Neuronal stem cell (in vitro differentiated cells): Measurements from ENCODE around the gene ERV3-1.
"Not testable (repeated sequence)": the region's sequence is repeated elsewhere in the genome, so short reads cannot be mapped to it uniquely, and the experiment has no call there.

Source experiments
- DNase-seq: peaks from one replicate; pipeline ENCODE4 v3.0.0-alpha.2; 2013; ENCODE audit warnings: low spot score
- H2AFZ ChIP-seq: one replicate; pipeline ENCODE4 v1.6.1; 2013; ENCODE audit warnings: mild to moderate bottlenecking, low read length, inconsistent platforms
- H2AK5ac ChIP-seq: 2 replicates; pipeline ENCODE4 v1.6.1; 2013; ENCODE audit warnings: low read depth, mild to moderate bottlenecking, inconsistent platforms, low read length, moderate library complexity, mixed read lengths
- H2BK120ac ChIP-seq: 2 replicates; pipeline ENCODE4 v1.6.1; 2013; ENCODE audit warnings: low read depth, mild to moderate bottlenecking, inconsistent platforms, low read length, moderate library complexity, mixed read lengths
- H2BK12ac ChIP-seq: one replicate; pipeline ENCODE4 v1.6.1; 2013; ENCODE audit warnings: low read length, inconsistent platforms
- H2BK15ac ChIP-seq: 2 replicates; pipeline ENCODE4 v1.6.1; 2013; ENCODE audit warnings: mild to moderate bottlenecking, low read length, inconsistent platforms, mixed read lengths
- H2BK5ac ChIP-seq: one replicate; pipeline ENCODE4 v1.6.1; 2013; ENCODE audit warnings: inconsistent platforms, mild to moderate bottlenecking, low read length, moderate library complexity
- H3K14ac ChIP-seq: one replicate; pipeline ENCODE4 v1.6.1; 2013; ENCODE audit warnings: low read length, inconsistent platforms
- H3K18ac ChIP-seq: 2 replicates; pipeline ENCODE4 v1.6.1; 2013; ENCODE audit warnings: low read length, inconsistent platforms
- H3K23ac ChIP-seq: 2 replicates; pipeline ENCODE4 v1.6.1; 2013; ENCODE audit warnings: low read depth, mild to moderate bottlenecking, mixed read lengths, low read length, inconsistent platforms; ENCODE audit not compliant: poor library complexity
- H3K27ac ChIP-seq: replicated peaks from 3 replicates; pipeline ENCODE4 v1.5.1; 2013; ENCODE audit warnings: low read length, inconsistent platforms
- H3K27me3 ChIP-seq, 3 experiments: 2 replicates each; pipeline ENCODE4 v1.6.1; 2013; ENCODE audit warnings: low read length in 3 of 3, mild to moderate bottlenecking in 2 of 3, inconsistent platforms in 1 of 3, low read depth in 1 of 3, mixed read lengths in 1 of 3, moderate library complexity in 1 of 3; ENCODE audit not compliant: control insufficient read depth in 3 of 3, insufficient read depth in 3 of 3
- H3K36me3 ChIP-seq, 2 donors: replicated peaks in 1 of 2; 2 replicates each; pipeline ENCODE4 v1.6.1; 2013; ENCODE audit warnings: low read length in 2 of 2; ENCODE audit not compliant: control insufficient read depth in 2 of 2, insufficient read depth in 2 of 2
- H3K4ac ChIP-seq: 2 replicates; pipeline ENCODE4 v1.6.1; 2013; ENCODE audit warnings: inconsistent platforms, mild to moderate bottlenecking, low read length, moderate library complexity
- H3K4me1 ChIP-seq, 2 donors: 1 replicate in 1 of 2; 2 replicates in 1 of 2; pipeline ENCODE4 v1.6.1; 2013; ENCODE audit warnings: low read length in 2 of 2, low read depth in 1 of 2; ENCODE audit not compliant: control insufficient read depth in 2 of 2, insufficient read depth in 1 of 2
- H3K4me2 ChIP-seq: one replicate; pipeline ENCODE4 v1.6.1; 2013; ENCODE audit warnings: mild to moderate bottlenecking, low read length, inconsistent platforms; ENCODE audit not compliant: insufficient read depth, poor library complexity, severe bottlenecking
- H3K4me3 ChIP-seq, 2 donors: 2 replicates each; pipeline ENCODE4 v1.5.1; 2013; ENCODE audit warnings: low read length in 2 of 2, mild to moderate bottlenecking in 2 of 2, inconsistent platforms in 1 of 2, moderate library complexity in 1 of 2
- H3K79me1 ChIP-seq: one replicate; pipeline ENCODE4 v1.6.1; 2013; ENCODE audit warnings: low read depth, mild to moderate bottlenecking, inconsistent platforms, low read length, moderate library complexity
- H3K9ac ChIP-seq: one replicate; pipeline ENCODE4 v1.6.1; 2013; ENCODE audit warnings: mild to moderate bottlenecking, low read depth, low read length, inconsistent platforms; ENCODE audit not compliant: poor library complexity
- H3K9me3 ChIP-seq, 2 donors: replicated peaks in 1 of 2; 2 replicates each; pipeline versions ENCODE3 to v1.6.1; 2013; ENCODE audit warnings: low read length in 2 of 2, mild to moderate bottlenecking in 2 of 2, inconsistent platforms in 1 of 2, low read depth in 1 of 2, mixed read lengths in 1 of 2, moderate library complexity in 1 of 2; ENCODE audit not compliant: control insufficient read depth in 2 of 2, insufficient read depth in 1 of 2
- H4K8ac ChIP-seq: one replicate; pipeline ENCODE4 v1.6.1; 2013; ENCODE audit warnings: low read depth, mild to moderate bottlenecking, inconsistent platforms, low read length, moderate library complexity
- H4K91ac ChIP-seq: one replicate; pipeline ENCODE4 v1.6.1; 2013; ENCODE audit warnings: low read length, low read depth, mild to moderate bottlenecking, inconsistent platforms; ENCODE audit not compliant: poor library complexity
- WGBS, 2 donors: extraction: QIAGEN DNeasy Blood & Tissue Kit; methylation state at CpG; one replicate each; pipeline ENCODE4 v1.1.7; 2013; ENCODE audit warnings: missing lambda C conversion rate in 2 of 2, mixed read lengths in 1 of 2; ENCODE audit not compliant: insufficient read length in 2 of 2, insufficient replicate concordance in 1 of 2; ENCODE audit errors: extremely low coverage in 2 of 2; 5-methylcytosine and 5-hydroxymethylcytosine counted together

The ERV3-1 gene

GRCh38 chr7:65051654-65052053 lies 45.2 kb upstream of the ERV3-1 start:
- no CpG with 5 or more reads among the region's 3 CpGs for WGBS, 2 donors

GRCh38 chr7:65051139-65051538 lies 44.7 kb upstream of the ERV3-1 start:
- not testable (repeated sequence) for H3K18ac ChIP-seq, H2BK15ac ChIP-seq, H3K79me1 ChIP-seq, H3K36me3 ChIP-seq, H3K23ac ChIP-seq, H2BK5ac ChIP-seq, DNase-seq, H3K4me2 ChIP-seq, H4K8ac ChIP-seq, H3K27ac ChIP-seq, H3K27me3 ChIP-seq, H3K9me3 ChIP-seq, H3K4ac ChIP-seq, H2BK12ac ChIP-seq, H3K14ac ChIP-seq, H3K4me3 ChIP-seq, H2AK5ac ChIP-seq, H2BK120ac ChIP-seq, H2AFZ ChIP-seq, H3K4me1 ChIP-seq, H4K91ac ChIP-seq, H3K9ac ChIP-seq

More at GRCh38 chr7:65051654-65052053, 45.2 kb upstream of the ERV3-1 start:
- not testable (repeated sequence) for H4K8ac ChIP-seq, H3K27me3 ChIP-seq, H3K23ac ChIP-seq, H3K9me3 ChIP-seq, H3K4me2 ChIP-seq, H4K91ac ChIP-seq, H2BK120ac ChIP-seq, H3K4ac ChIP-seq, H3K27ac ChIP-seq, H3K18ac ChIP-seq, H3K4me1 ChIP-seq, H3K14ac ChIP-seq, H3K36me3 ChIP-seq, DNase-seq, H2AFZ ChIP-seq, H2BK5ac ChIP-seq, H2BK12ac ChIP-seq, H2BK15ac ChIP-seq, H2AK5ac ChIP-seq, H3K79me1 ChIP-seq, H3K4me3 ChIP-seq, H3K9ac ChIP-seq

GRCh38 chr7:65046329-65046728 lies 39.8 kb upstream of the ERV3-1 start:
- not testable (repeated sequence) for H2BK5ac ChIP-seq, DNase-seq, H2AK5ac ChIP-seq, H3K4me1 ChIP-seq, H2BK15ac ChIP-seq, H3K9me3 ChIP-seq, H3K4ac ChIP-seq, H3K23ac ChIP-seq, H3K4me2 ChIP-seq, H3K4me3 ChIP-seq, H2AFZ ChIP-seq, H3K14ac ChIP-seq, H3K27ac ChIP-seq, H4K91ac ChIP-seq, H3K36me3 ChIP-seq, H3K79me1 ChIP-seq, H3K9ac ChIP-seq, H3K18ac ChIP-seq, H2BK12ac ChIP-seq, H3K27me3 ChIP-seq, H2BK120ac ChIP-seq, H4K8ac ChIP-seq
- no CpG with 5 or more reads among the region's 4 CpGs for WGBS, 2 donors

- not testable (repeated sequence) for DNase-seq, H4K8ac ChIP-seq, H3K36me3 ChIP-seq, H3K9me3 ChIP-seq, H4K91ac ChIP-seq, H3K18ac ChIP-seq, H3K4me2 ChIP-seq, H2BK15ac ChIP-seq, H2BK5ac ChIP-seq, H3K4ac ChIP-seq, H3K23ac ChIP-seq, H2BK12ac ChIP-seq, H3K27me3 ChIP-seq, H3K4me1 ChIP-seq, H3K27ac ChIP-seq, H2AFZ ChIP-seq, H3K79me1 ChIP-seq, H3K9ac ChIP-seq, H2BK120ac ChIP-seq, H3K4me3 ChIP-seq, H2AK5ac ChIP-seq, H3K14ac ChIP-seq
- WGBS, 2 donors, result no CpG with 5 or more reads among the region's 2 CpGs
Observed at GRCh38 chr7:65045589-65045988, 39.1 kb upstream of the ERV3-1 start.
